ENCODE measurements around the gene ENOX1. TPM values are rescaled to one million over a fixed set of nuclear protein-coding genes. Genes with fewer than 3 reads are reported as not detected.

Gene ENOX1
- total and polyA plus RNA-seq, 2 of the 8 experiments (the other 6 are each of a cell fraction or from before 2014, with no cell fraction given), result 0.23 to 0.37 TPM

GRCh38 chr13:43379738-43380137 lies 407.0 kb downstream of the ENOX1 start:
- no peak overlapping the region for H4K8ac ChIP-seq (ENCODE audit: extremely low read depth, insufficient read depth, low read length)
- POLR2A ChIA-PET (ENCODE audit: partially characterized antibody), result no interaction called here
- TF ChIP-seq SRF (IDR thresholded peaks at IDR 0.05; ENCODE audit: low read depth, low read length) (no peak), ZNF274 (IDR thresholded peaks at IDR 0.05; ENCODE audit: borderline replicate concordance, extremely low read depth, low read length) (no peak), POLR2A (IDR thresholded peaks at IDR 0.05; ENCODE audit: control extremely low read depth in 1 of 2, low read depth in 2 of 2, low read length in 2 of 2) (no peak), YY1 (IDR thresholded peaks at IDR 0.05; ENCODE audit: low read depth, low read length) (no peak), PHF8 (conservative IDR thresholded peaks at IDR 0.05; ENCODE audit: low read depth, low read length) (no peak), RBBP5 (IDR thresholded peaks at IDR 0.05; ENCODE audit: borderline replicate concordance, low read depth, low read length) (no peak), POU5F1 (IDR thresholded peaks at IDR 0.05; ENCODE audit: low read depth, low read length) (no peak), SP1 (IDR thresholded peaks at IDR 0.05; ENCODE audit: low read depth, low read length) (no peak), FOSL1 (IDR thresholded peaks at IDR 0.05; ENCODE audit: insufficient read depth, low read depth, low read length) (no peak), RXRA (IDR thresholded peaks at IDR 0.05; ENCODE audit: insufficient read depth, low read depth, low read length) (no peak), EGR1 (IDR thresholded peaks at IDR 0.05; ENCODE audit: borderline replicate concordance, low read depth, low read length) (no peak), SP2 (IDR thresholded peaks at IDR 0.05; ENCODE audit: low read length) (no peak), SAP30 (IDR thresholded peaks at IDR 0.05; ENCODE audit: insufficient read depth, insufficient replicate concordance, low read length) (no peak), TCF12 (IDR thresholded peaks at IDR 0.05; ENCODE audit: low read depth, low read length) (no peak), CBX5 (IDR thresholded peaks at IDR 0.05; ENCODE audit: low read depth, low read length) (no peak), SP4 (IDR thresholded peaks at IDR 0.05; ENCODE audit: low read length) (no peak)

More at GRCh38 chr13:43379738-43380137, 407.0 kb downstream of the ENOX1 start:
- no peak overlapping the region for H2BK15ac ChIP-seq (ENCODE audit: low read length)
- no peak overlapping the region for H4K5ac ChIP-seq (ENCODE audit: insufficient read length, low read depth, low read length)
- H3K9me3 ChIP-seq (ENCODE audit: insufficient read depth in 2 of 2, low read depth in 1 of 2, low read length in 1 of 2), result no peaks in the 10 kb centered on the region
- H2AFZ ChIP-seq (ENCODE audit: low read length), result no peak overlapping the region
- H3K23me2 ChIP-seq (ENCODE audit: low read depth, low read length), result no peaks in the 10 kb centered on the region
- no peak overlapping the region for H3K27ac ChIP-seq (ENCODE audit: low read depth, low read length)
- no peaks in the 10 kb centered on the region for H3K36me3 ChIP-seq (ENCODE audit: control insufficient read depth in 2 of 4, insufficient read depth in 4 of 4, low read length in 3 of 4)
- H3K4ac ChIP-seq (replicated peaks; ENCODE audit: insufficient read length, low read depth, low read length), result no peak overlapping the region
- no peak for DNase-seq (ENCODE audit: low read depth in 1 of 2, low spot score in 2 of 2)
- 96% methylated on average over 1 of the region's 1 CpG; no CpG with 5 or more reads in 1 of the 2 experiments for WGBS, 2 experiments (ENCODE audit: extremely low coverage in 1 of 2, insufficient coverage in 1 of 2, insufficient read length in 1 of 2, insufficient replicate concordance in 2 of 2, low coverage in 1 of 2, low lambda C conversion rate in 2 of 2, missing lambda C conversion rate in 1 of 2)
- H2AK5ac ChIP-seq (ENCODE audit: low read depth, low read length), result no peak overlapping the region
- no peak overlapping the region for H3K4me3 ChIP-seq (ENCODE audit: extremely low read depth in 1 of 4, insufficient read depth in 2 of 4, low read depth in 3 of 4, low read length in 4 of 4)
- H3K18ac ChIP-seq (ENCODE audit: extremely low read depth, low read length), result no peak overlapping the region
- no peak overlapping the region for H2BK120ac ChIP-seq (replicated peaks; ENCODE audit: low read depth, low read length)
- H3K27me3 ChIP-seq (replicated peaks in 1 of 4; ENCODE audit: control insufficient read depth in 3 of 4, extremely low read depth in 1 of 4, insufficient read depth in 3 of 4, low read length in 3 of 4), result no peaks in the 10 kb centered on the region
- CTCF ChIA-PET (ENCODE audit: partially characterized antibody), result no interaction called here
- no peak overlapping the region for H3K4me2 ChIP-seq (ENCODE audit: insufficient read depth in 1 of 2, low read depth in 2 of 2, low read length in 2 of 2)
- FAIRE-seq, result no peak
- H3K79me1 ChIP-seq (ENCODE audit: low read depth, low read length), result no peaks in the 10 kb centered on the region
- H3K23ac ChIP-seq (ENCODE audit: insufficient read length), result no peak overlapping the region
- H3K4me1 ChIP-seq (replicated peaks in 1 of 4; ENCODE audit: control insufficient read depth in 3 of 4, insufficient read depth in 4 of 4, low read length in 3 of 4), result peaks cover 0 to 11% (median 6%) of the 10 kb centered on the region in 4 experiments; a peak in 3 of 7 replicates
- no peak overlapping the region for H2BK12ac ChIP-seq (ENCODE audit: low read depth, low read length)
- no peak overlapping the region for H3K14ac ChIP-seq (ENCODE audit: insufficient read length)
- no peak overlapping the region for H2BK20ac ChIP-seq (ENCODE audit: low read length)
- no peak overlapping the region for H3K56ac ChIP-seq (replicated peaks; ENCODE audit: insufficient read length, low read depth, low read length)
- H3K9ac ChIP-seq (replicated peaks in 1 of 4; ENCODE audit: extremely low read depth in 1 of 4, low read depth in 3 of 4, low read length in 3 of 4), result no peak overlapping the region
- no peak overlapping the region for H2BK5ac ChIP-seq (ENCODE audit: low read depth, low read length)
- no peaks in the 10 kb centered on the region for H4K20me1 ChIP-seq (replicated peaks in 1 of 2; ENCODE audit: control insufficient read depth in 1 of 2, insufficient read depth in 2 of 2, low read length in 2 of 2)
- H3K79me2 ChIP-seq (ENCODE audit: control insufficient read depth in 1 of 2, insufficient read depth in 2 of 2, low read length in 2 of 2), result no peaks in the 10 kb centered on the region
- no peak overlapping the region for H4K91ac ChIP-seq (replicated peaks; ENCODE audit: insufficient read length, low read length)

All from H1 (cell line).